GM12878 (cell line): ENCODE measurements around the gene PHACTR1.

Experiments used
- ATF2 ChIP-seq: IDR thresholded peaks from 2 replicates; pipeline ENCODE4 v1.6.1; 2012; ENCODE audit warnings: low read length, inconsistent platforms
- CHD2 ChIP-seq: IDR thresholded peaks from 2 replicates; pipeline ENCODE4 v1.6.1; 2011; ENCODE audit warnings: low read depth, low read length, improper control_type of control experiment, borderline replicate concordance
- CHD4 ChIP-seq: fragments of 200-600 bp; sonication (generic); IDR thresholded peaks from 2 replicates; pipeline ENCODE4 v1.6.1; 2016; ENCODE audit warnings: mild to moderate bottlenecking
- CTCF ChIP-seq, 3 experiments: IDR thresholded peaks in 2 of 3; conservative IDR thresholded peaks in 1 of 3; 2 replicates each; pipeline ENCODE4 v1.5.1; 2011; ENCODE audit warnings: low read depth in 3 of 3, low read length in 3 of 3, mild to moderate bottlenecking in 3 of 3, control low read depth in 2 of 3, moderate library complexity in 2 of 3, inconsistent platforms in 1 of 3, mixed read lengths in 1 of 3; ENCODE audit not compliant: control insufficient read depth in 2 of 3, insufficient read depth in 1 of 3; ENCODE audit errors: extremely low read depth in 1 of 3
- EZH2 ChIP-seq: IDR thresholded peaks from 2 replicates; pipeline ENCODE4 v1.6.1; 2012; ENCODE audit warnings: low read depth, mild to moderate bottlenecking, control low read depth, inconsistent platforms, low read length, borderline replicate concordance; ENCODE audit not compliant: control insufficient read depth
- HSF1 ChIP-seq: fragments of 150-350 bp; IDR thresholded peaks from 2 replicates; pipeline ENCODE4 v1.6.1; 2014; ENCODE audit warnings: mild to moderate bottlenecking, low read depth, low read length
- MXI1 ChIP-seq: fragments of 150-350 bp; IDR thresholded peaks from 2 replicates; pipeline ENCODE4 v1.6.1; 2011; ENCODE audit warnings: low read depth, mild to moderate bottlenecking, inconsistent platforms, low read length, improper control_type of control experiment
- PRDM15 ChIP-seq: fragments of 450-650 bp; formaldehyde crosslinking; IDR thresholded peaks from 2 replicates; pipeline ENCODE4 v1.4.0; 2020; ENCODE audit warnings: mild to moderate bottlenecking, moderate library complexity
- SUPT20H ChIP-seq: IDR thresholded peaks from 2 replicates; pipeline ENCODE4 v1.6.1; 2011; ENCODE audit warnings: low read depth, mild to moderate bottlenecking, low read length, moderate library complexity, borderline replicate concordance; ENCODE audit not compliant: control insufficient read depth
- YY1 ChIP-seq: IDR thresholded peaks from 2 replicates; pipeline ENCODE4 v1.6.1; 2011; ENCODE audit warnings: low read depth, mild to moderate bottlenecking, low read length
- TF ChIP-seq, protein P1 (sequence below): fragments of 450-650 bp; formaldehyde crosslinking; IDR thresholded peaks from 2 replicates; pipeline ENCODE4 v1.4.0; 2022; ENCODE audit warnings: mild to moderate bottlenecking, moderate library complexity

GRCh38 chr6:12968290-12968689 is 251.7 kb downstream of the PHACTR1 start:
- TF ChIP-seq YY1 (no peak), SUPT20H (no peak), PRDM15 (CRISPR knock-in tag) (no peak), EZH2 (no peak), CTCF (IDR thresholded peaks at IDR 0.05 in 2 of 3, conservative IDR thresholded peaks at IDR 0.05 in 1 of 3; ENCODE audit: control insufficient read depth in 2 of 3, extremely low read depth in 1 of 3, insufficient read depth in 1 of 3, low read depth in 3 of 3, low read length in 3 of 3) (no peak), HSF1 (no peak), CHD4 (no peak), CHD2 (no peak), MXI1 (no peak), ATF2 (no peak)
- TF ChIP-seq, protein P1, sequence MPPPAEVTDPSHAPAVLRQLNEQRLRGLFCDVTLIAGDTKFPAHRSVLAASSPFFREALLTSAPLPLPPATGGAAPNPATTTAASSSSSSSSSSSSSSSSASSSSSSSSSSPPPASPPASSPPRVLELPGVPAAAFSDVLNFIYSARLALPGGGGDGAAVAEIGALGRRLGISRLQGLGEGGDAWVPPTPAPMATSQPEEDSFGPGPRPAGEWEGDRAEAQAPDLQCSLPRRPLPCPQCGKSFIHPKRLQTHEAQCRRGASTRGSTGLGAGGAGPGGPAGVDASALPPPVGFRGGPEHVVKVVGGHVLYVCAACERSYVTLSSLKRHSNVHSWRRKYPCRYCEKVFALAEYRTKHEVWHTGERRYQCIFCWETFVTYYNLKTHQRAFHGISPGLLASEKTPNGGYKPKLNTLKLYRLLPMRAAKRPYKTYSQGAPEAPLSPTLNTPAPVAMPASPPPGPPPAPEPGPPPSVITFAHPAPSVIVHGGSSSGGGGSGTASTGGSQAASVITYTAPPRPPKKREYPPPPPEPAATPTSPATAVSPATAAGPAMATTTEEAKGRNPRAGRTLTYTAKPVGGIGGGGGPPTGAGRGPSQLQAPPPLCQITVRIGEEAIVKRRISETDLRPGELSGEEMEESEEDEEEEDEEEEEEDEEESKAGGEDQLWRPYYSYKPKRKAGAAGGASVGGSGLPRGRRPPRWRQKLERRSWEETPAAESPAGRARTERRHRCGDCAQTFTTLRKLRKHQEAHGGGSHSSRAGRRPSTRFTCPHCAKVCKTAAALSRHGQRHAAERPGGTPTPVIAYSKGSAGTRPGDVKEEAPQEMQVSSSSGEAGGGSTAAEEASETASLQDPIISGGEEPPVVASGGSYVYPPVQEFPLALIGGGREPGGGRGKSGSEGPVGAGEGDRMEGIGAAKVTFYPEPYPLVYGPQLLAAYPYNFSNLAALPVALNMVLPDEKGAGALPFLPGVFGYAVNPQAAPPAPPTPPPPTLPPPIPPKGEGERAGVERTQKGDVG (CRISPR knock-in tag): no peak
